HG03066 (cell line): ENCODE measurements around the gene VPS52.
A peak's percentile ranks its signal among the peaks of the same experiment; 100 is the strongest.
"Not testable (repeated sequence)": the region's sequence is repeated elsewhere in the genome, so short reads cannot be mapped to it uniquely, and the experiment has no call there.

Experiments
- ATAC-seq: cut with Tn5 transposase; IDR thresholded peaks from one replicate; pipeline ENCODE4 v1.9.1; 2021; ENCODE audit warnings: low read depth; ENCODE audit not compliant: unreplicated experiment

The VPS52 gene

GRCh38 chr6:33286946-33287914, 15.6 kb upstream of the VPS52 start:
- ATAC-seq: no peak

DNA sequence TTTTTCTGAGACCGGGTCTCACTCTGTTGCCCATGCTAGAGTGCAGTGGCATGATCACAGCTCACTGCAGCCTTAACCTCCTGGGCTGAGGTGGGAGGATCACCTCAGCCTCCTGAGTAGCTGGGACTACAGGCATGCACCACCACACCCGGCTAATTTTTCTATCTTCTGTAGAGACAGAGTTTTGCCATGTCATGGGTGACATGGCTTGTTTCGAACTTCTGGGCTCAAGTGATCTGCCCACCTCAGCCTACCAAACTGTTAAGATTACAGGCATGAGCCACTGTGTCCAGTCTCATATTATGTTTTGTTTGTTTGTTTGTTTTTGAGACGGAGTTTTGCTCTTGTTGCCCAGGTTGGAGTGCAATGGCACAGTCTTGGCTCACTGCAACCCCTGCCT, 13.5 kb upstream of the VPS52 start:
- not testable (repeated sequence) for ATAC-seq

DNA sequence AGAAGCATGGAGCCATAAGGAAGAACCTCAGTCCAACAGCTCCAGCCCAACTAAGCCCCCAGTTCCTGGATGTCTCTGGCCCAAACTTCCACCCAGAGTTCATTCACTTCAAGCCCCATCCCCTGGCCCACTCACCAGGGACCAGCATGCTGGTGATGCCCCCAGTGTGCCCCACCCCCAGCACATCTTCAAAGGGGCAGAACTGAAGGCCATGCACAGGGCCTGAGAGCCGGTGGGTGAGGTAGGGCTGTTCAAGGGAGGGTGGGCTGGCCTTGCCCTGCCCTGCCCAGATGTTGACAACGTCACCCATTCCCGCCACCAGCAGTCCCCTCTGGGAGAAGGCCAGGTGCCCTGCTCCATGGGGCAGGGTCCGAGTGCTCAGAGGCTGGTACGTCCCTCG, 8.9 kb upstream of the VPS52 start:
- no peak for ATAC-seq

- no peak for ATAC-seq
Observed at GRCh38 chr6:33279971-33280511, 8.4 kb upstream of the VPS52 start.

DNA sequence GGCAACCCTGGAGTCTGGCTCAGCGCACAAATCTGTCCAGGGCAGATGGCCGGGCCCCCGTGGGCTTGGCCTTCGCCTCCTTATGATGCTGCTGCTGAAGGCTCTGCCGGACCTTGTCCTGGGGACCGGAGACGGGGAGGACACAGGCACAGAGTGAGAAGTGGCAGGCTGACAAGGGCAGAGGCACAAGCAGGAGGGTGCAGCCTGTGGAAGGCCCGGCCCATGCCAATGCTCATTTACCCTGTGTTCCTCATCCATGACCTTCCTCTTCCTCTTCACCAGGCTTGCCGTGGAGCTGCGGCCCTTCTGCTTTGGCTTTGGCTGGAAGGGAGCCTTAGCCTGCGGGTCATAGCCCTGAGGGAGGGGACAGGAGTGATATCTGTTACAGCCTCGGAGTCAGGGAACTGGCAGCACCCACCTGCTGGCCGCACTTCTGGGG, 7.6 kb upstream of the VPS52 start:
- no peak for ATAC-seq

DNA sequence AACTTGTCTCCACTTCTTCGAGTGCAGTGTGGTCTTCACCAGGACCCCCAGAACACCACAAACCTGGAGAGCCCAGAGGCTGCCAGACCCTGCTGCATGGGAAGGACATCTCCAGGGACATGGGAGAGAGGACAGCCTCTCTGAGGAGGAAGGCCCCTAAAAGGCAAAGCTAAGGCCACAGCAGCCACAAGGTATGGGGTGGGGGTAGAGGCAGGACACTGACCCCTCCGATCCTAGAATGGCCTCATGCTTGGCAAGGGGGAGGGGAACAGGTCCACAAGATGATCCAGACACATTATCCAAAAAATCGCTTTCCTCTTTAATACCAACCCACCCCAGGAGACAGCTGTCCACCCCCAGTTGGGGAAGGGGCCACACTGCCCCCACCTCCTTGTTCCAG, 7.1 kb upstream of the VPS52 start:
- no peak for ATAC-seq

GRCh38 chr6:33278392-33278741, 6.7 kb upstream of the VPS52 start:
- no peak for ATAC-seq

DNA sequence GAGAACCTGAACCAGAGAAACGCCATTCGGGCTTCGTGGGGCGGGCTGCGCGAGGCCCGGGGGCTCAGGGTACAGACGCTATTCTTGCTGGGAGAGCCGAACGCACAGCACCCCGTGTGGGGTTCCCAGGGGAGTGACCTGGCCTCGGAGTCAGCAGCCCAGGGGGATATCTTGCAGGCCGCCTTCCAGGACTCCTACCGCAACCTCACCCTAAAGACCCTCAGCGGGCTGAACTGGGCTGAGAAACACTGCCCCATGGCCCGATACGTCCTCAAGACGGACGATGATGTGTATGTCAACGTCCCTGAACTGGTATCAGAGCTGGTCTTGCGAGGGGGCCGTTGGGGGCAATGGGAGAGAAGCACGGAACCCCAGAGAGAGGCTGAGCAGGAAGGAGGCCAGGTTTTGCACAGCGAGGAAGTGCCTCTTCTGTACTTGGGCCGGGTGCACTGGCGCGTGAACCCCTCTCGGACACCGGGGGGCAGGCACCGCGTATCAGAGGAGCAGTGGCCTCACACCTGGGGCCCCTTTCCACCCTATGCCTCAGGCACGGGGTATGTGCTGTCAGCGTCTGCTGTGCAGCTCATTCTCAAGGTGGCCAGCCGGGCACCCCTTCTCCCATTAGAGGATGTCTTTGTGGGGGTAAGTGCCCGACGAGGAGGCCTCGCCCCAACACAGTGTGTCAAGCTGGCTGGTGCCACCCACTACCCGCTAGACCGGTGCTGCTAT, 6.2 kb upstream of the VPS52 start:
- ATAC-seq: no peak

DNA sequence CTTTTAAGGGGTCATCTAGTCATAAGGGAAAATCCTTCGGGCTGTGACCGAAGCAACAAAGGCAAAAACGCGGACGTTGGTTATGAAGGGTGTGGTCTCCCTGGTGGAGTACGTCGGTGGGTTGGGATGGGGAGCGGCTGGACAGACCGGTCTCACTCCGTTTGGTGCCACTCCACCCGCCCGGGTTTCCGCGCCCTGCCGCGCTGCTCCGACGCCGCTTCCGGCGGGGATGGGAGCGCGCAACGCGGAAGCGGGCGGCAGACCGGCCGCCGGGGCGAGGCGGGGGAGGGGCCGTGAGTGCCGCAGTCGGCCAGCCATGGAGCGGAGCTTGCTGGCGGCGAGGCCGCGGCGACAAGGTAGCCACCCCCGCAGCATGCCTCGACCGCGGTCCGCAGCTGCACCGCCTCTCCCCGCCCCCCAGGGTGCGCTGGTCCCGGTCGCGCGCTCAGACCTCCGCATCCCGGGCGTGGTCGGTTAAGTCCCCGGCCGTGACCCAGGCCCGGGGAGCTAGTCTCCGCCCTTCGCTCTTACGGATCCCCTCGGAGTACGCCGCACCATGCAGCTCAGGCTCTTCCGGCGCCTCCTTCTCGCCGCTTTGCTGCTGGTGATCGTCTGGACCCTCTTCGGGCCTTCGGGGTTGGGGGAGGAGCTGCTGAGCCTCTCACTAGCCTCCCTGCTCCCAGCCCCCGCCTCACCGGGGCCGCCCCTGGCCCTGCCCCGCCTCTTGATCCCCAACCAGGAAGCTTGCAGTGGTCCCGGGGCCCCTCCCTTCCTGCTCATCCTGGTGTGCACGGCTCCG, 5.4 kb upstream of the VPS52 start, which contains the start of gene B3GALT4:
B3GALT4 (plus strand) TSS at position 260 of the 799 bp plus-strand sequence; CDS start at position 557, 297 bp downstream.
- peak; percentile 63 for ATAC-seq

GRCh38 chr6:33276581-33276863, 4.8 kb upstream of the VPS52 start:
- ATAC-seq: no peak

- ATAC-seq: not testable (repeated sequence)
Observed at GRCh38 chr6:33275795-33276580, 4.3 kb upstream of the VPS52 start.

DNA sequence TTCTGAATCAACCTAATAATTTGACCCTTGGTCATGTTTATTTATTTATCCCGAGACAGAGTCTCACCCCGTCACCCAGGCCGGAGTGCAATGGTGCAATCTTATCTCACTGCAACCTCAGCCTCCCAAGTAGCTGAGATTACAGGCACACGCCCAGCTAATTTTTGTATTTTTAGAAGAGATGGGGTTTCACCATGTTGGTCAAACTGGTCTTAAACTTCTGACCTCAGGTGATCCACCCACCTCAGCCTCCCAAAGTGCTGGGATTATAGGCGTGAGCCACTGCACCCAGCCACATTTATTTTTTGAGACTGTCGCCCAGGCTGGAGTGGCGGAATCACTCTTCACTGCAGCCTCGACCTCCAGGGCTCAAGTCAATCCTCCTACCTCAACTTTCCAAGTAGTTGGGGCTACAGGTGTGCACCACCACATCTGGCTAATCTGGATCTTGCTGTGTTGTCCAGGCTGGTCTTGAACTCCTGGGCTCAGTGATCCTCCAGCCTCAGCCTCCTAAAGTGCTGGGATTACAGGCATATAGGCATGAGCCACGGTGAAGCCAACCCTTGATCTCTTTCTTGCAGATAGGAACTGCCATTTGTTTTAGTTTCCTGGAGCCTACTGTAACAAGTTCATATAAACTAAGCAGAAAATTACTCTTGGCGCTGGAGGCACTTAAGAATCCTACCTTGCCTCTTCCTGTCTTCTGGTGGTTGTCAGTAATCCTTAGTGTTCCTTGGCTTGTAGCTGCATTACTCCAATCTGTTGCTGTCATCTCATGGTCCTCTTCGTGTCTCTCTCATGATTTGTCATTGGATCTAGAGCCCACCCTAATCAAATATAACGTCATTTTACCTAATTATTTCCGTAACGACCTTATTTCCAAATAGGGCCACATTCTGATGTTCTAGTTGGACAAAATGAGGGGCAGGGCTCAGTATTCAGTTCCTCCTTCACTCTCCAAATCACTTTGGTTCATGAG, 2.5 kb upstream of the VPS52 start:
- ATAC-seq: no peak

DNA sequence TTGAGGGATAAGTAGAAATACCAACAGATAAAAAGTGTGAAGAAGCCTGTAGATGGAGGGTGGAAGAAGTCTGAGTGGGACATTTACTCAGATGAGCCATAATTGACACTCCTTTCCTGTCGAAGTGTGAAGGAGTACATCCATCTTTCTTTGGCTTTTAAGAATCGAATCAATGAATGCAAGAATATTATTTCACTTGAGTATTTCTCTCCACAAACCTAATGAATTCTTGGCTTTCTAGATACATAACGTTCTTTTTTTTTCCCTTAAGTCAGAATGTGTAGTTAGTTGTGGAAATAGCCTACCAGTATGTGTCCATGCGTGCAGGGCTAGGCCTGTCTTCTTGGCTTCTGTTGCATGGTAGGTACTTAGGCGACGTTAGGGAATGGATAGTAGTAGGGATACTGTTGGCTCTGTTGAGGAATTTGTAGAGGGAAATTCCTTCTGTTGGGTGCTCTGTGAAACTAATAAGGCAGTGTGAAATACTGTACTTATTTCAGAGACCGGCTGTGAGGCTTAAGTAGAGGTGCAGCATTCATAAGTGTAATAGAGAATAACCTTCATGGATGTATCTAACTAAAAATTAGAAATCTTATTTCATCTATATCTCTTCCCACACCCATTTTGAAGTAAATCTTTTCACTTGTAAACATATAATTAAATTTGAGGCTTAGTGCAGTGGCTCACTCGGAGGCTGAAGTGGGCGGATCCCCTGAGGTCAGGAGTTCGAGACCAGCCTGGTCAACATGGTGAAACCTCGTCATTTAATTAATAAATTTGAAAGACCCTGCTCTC, 1.6 kb upstream of the VPS52 start:
- no peak for ATAC-seq

GRCh38 chr6:33272275-33273128, 826 bp upstream of the VPS52 start:
- ATAC-seq: peak; percentile 15

DNA sequence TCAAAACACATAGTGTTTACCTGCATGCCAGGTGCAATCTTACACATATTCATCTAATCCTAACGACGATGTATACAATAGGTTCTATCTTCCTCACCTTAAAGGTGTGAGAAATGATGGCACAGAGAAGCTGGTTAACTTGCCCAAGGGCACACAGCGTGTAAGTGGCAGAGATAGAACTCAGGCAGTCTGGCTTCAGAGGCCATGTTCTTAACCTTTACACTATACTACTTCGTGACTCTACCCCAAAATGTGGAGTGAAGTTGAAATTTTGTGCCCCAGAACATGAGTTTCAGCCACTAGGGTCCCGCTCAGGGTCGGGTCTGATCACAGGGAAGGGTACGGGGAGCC, 584 bp downstream of the VPS52 start:
- ATAC-seq: no peak

DNA sequence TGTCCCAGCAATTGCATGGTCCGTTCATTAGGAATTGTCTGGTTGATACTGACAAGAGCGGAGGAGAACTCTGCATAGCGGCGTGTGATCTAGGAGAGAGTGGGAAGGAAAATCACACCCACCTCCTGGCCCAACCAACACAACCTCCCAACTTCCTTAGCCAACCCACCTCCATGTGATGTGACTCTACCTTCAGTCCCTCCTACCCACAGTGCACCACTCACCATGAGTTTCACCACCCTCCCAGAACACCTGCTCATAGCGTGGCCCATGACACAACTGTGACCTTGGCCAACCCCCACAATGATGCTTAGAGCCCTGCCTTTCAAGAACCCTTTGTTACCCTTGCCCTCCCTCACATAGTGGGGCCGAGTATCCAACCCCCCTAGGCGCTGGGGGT, 7.7 kb downstream of the VPS52 start:
- no peak for ATAC-seq

DNA sequence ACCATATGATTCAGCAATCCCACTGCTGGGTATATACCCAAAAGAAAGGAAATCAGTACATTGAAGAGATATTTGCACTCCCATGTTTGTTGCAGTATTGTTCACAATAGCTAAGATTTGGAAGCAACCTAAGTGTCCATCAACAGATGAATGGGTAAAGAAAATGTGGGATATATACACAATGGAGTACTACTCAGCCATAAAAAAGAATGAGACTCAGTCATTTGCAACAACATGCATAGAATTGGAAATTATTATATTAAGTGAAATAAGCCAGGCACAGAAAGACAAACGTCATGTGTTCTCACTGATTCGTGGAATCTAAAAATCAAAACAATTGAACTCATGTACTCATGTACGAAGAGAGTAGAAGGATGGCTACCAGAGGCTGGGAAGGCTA, 9.2 kb downstream of the VPS52 start:
- ATAC-seq: not testable (repeated sequence)
